Progenitor cell of endocrine pancreas (in vitro differentiated cells): ENCODE data around the gene CSMD2. TPM values are rescaled to one million over a fixed set of nuclear protein-coding genes. Genes with fewer than 3 reads are reported as not detected.

ENCODE experiments used
- DNase-seq: peaks from one replicate; pipeline ENCODE4 v3.0.0; 2021; ENCODE audit warnings: low spot score; ENCODE audit not compliant: unreplicated experiment
- H3K27ac Mint-ChIP-seq: 2 replicates; pipeline ENCODE4 v1.8.0; 2021; ENCODE audit warnings: mild to moderate bottlenecking, moderate library complexity, mixed read lengths
- H3K27me3 Mint-ChIP-seq: 2 replicates; pipeline ENCODE4 v1.8.0; 2021; ENCODE audit warnings: mixed read lengths
- H3K36me3 Mint-ChIP-seq: 2 replicates; pipeline ENCODE4 v1.8.0; 2022; ENCODE audit warnings: mixed read lengths; ENCODE audit not compliant: insufficient read depth
- H3K4me1 Mint-ChIP-seq: 2 replicates; pipeline ENCODE4 v1.8.0; 2021; ENCODE audit warnings: low read depth, mixed read lengths
- H3K4me3 Mint-ChIP-seq: 2 replicates; pipeline ENCODE4 v1.8.0; 2021; ENCODE audit warnings: low read depth, mild to moderate bottlenecking, moderate library complexity, mixed read lengths
- H3K9me3 Mint-ChIP-seq: 2 replicates; pipeline ENCODE4 v1.8.0; 2021; ENCODE audit warnings: low read depth, mixed read lengths
- total RNA-seq: library from RNA; stranded (reverse); gene quantifications from 2 replicates; pipeline ENCODE4 v1.2.1, GENCODE V29; 2021
- TF ChIP-seq, protein P1 (sequence below): fragments of 200-600 bp; sonication (generic); IDR thresholded peaks from one replicate; pipeline ENCODE4 v1.5.0; 2021; ENCODE audit warnings: antibody characterized with exemption, mild to moderate bottlenecking; ENCODE audit not compliant: unreplicated experiment

CSMD2 gene
- total RNA-seq, 1 donor from 2014 or later = 0.38 TPM

DNA sequence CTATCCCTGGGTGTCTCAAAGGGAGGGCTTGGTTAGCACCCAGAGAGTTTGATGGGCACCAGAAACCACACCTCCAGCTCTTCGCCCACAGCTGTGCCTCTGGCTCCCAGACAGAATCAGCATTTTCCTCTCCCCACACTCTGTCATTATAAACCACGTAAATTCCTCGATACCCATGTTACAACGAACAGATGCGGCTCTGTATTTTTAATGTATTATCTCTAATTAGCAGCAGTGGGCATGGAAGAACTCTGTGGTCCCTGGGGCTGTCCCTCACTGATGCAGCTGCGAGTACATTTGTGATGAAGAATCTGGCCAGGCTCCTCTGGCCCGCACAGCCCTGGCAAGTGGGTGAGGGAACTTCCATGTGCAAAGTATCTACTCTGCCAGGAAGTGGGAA is 290.4 kb downstream of the CSMD2 start:
- no peaks in the 10 kb centered on the region for H3K27me3 Mint-ChIP-seq

DNA sequence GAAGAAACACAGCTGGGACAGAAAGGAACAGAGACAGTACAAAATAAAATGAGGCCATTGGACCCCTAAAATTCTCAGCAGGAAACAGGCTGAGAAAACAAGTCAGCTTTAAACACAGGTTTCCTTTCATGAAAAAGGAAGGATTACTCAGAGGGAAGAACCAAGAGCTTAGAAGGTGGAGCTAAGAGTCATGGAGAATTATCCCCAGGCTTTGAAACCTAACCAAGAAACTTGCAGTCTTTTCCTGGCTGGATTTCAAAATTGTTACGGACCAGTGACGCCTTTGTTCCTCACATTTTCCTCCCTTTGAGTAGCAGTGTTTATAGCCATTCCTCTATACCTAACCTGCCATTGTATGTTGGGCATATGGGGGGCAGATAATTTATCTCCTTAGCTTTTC is 292.3 kb downstream of the CSMD2 start:
- peaks cover 2% of the 10 kb centered on the region for H3K27me3 Mint-ChIP-seq
- TF ChIP-seq, protein P1, sequence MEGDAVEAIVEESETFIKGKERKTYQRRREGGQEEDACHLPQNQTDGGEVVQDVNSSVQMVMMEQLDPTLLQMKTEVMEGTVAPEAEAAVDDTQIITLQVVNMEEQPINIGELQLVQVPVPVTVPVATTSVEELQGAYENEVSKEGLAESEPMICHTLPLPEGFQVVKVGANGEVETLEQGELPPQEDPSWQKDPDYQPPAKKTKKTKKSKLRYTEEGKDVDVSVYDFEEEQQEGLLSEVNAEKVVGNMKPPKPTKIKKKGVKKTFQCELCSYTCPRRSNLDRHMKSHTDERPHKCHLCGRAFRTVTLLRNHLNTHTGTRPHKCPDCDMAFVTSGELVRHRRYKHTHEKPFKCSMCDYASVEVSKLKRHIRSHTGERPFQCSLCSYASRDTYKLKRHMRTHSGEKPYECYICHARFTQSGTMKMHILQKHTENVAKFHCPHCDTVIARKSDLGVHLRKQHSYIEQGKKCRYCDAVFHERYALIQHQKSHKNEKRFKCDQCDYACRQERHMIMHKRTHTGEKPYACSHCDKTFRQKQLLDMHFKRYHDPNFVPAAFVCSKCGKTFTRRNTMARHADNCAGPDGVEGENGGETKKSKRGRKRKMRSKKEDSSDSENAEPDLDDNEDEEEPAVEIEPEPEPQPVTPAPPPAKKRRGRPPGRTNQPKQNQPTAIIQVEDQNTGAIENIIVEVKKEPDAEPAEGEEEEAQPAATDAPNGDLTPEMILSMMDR = no peak
- no peak overlapping the region for H3K4me3 Mint-ChIP-seq
- no peaks in the 10 kb centered on the region for H3K36me3 Mint-ChIP-seq
- H3K4me1 Mint-ChIP-seq = no peaks in the 10 kb centered on the region
- peaks cover 4% of the 10 kb centered on the region for H3K9me3 Mint-ChIP-seq
- no peak overlapping the region for H3K27ac Mint-ChIP-seq
- DNase-seq = no peak

More for the DNA sequence above, 290.4 kb downstream of the CSMD2 start:
- Mint-ChIP-seq H3K4me1 (peaks cover 5% of the 10 kb centered on the region), H3K9me3 (peaks cover 4% of the 10 kb centered on the region), H3K4me3 (no peak overlapping the region), H3K36me3 (no peaks in the 10 kb centered on the region), H3K27ac (no peak overlapping the region)
- TF ChIP-seq, protein P1 = no peak
- no peak for DNase-seq

DNA sequence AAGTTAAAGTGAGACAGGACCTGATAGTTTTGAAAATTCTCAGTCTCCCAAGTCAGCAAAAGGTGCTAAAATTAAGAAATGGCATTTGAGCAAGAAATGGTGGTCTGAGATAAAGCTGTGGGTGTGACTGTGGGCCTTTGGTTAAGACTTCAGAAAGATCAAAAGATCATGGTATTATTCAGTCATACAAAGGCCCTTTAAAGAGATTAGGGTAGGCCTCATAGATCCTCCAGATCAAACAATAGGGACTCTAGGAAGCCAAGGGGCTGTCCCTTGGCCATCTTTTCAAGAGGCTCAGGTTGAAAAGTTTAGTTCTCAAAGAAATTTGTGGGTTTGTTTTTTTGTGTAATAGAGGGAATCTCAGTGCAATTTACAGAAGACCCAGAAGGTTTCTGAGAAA is 292.8 kb downstream of the CSMD2 start:
- Mint-ChIP-seq H3K4me3 (no peak overlapping the region), H3K27me3 (peaks cover 2% of the 10 kb centered on the region), H3K9me3 (peaks cover 4% of the 10 kb centered on the region), H3K27ac (no peak overlapping the region), H3K36me3 (no peaks in the 10 kb centered on the region), H3K4me1 (no peaks in the 10 kb centered on the region)
- TF ChIP-seq, protein P1 = no peak
- DNase-seq = no peak

DNA sequence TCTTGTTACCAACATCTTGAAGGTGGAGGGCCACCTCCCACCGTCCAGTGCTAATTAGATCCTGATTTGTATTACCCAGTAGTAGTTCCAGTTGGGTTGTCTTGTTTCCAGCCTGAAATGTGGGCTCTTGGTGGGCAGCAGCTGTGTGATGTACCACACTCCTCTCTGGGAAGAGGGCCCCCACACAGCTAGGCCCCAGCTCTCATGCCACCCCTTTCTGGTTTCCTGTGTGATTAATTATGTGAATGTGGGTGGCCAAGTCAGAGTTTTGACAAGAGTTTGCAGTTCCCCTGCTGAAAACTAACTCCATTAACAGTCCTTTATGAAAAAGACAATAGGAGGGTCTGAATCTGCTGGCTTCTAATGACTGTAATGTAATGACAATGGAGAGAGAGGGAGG is 297.3 kb downstream of the CSMD2 start:
- Mint-ChIP-seq H3K27ac (no peak overlapping the region), H3K4me3 (no peak overlapping the region), H3K4me1 (no peaks in the 10 kb centered on the region), H3K9me3 (no peaks in the 10 kb centered on the region), H3K36me3 (no peaks in the 10 kb centered on the region), H3K27me3 (peaks cover 21% of the 10 kb centered on the region)
- DNase-seq = no peak
- TF ChIP-seq, protein P1 = no peak

DNA sequence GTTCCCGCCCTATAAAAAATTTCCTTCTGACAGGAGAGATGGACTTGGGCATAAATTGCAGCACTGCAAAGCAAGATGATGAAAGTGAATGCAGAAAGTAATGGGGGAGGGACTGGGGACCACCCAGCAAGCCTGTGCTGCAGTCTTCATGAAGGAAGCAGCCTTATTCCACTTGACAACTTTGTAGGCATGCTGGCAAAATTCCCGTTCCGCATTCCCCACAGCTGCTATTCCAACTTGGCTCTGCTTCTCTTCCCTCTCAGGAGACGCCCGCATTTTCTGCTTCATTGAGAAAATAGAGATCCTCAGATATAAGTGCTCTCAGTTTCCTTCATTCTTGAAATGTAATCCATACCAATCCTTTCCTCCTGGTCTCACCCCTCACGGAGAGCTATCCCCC is 298.7 kb downstream of the CSMD2 start:
- TF ChIP-seq, protein P1 = no peak
- Mint-ChIP-seq H3K27ac (no peak overlapping the region), H3K9me3 (no peaks in the 10 kb centered on the region), H3K4me1 (no peaks in the 10 kb centered on the region), H3K36me3 (no peaks in the 10 kb centered on the region), H3K4me3 (no peak overlapping the region), H3K27me3 (peaks cover 21% of the 10 kb centered on the region)
- DNase-seq = no peak
